ENCODE data around the gene ACADSB.

The ACADSB gene

GRCh38 chr10:123101872-123102271 lies 93.1 kb downstream of the ACADSB start:
- DNase-seq (ENCODE audit: low read depth): no peak

- no peak for DNase-seq (ENCODE audit: low read depth)
Measured at GRCh38 chr10:123102673-123103072, 93.9 kb downstream of the ACADSB start.

GRCh38 chr10:123103944-123104343 lies 95.1 kb downstream of the ACADSB start:
- DNase-seq (ENCODE audit: low read depth): no peak

All from stimulated activated CD8-positive, alpha-beta memory T cell treated with anti-CD3 and anti-CD28 coated beads, Interleukin-12 subunit alpha, Interleukin-12 subunit beta, amount 100 ng/mL, for 1 hour (primary cell).